ENCODE measurements around the gene TTC33. TPM values are rescaled to one million over a fixed set of nuclear protein-coding genes. Genes with fewer than 3 reads are reported as not detected.

TTC33 gene
- total RNA-seq, 4 donors from 2014 or later, result 5.0 to 12.6 (median 7.0) TPM

GRCh38 chr5:40503439-40503838 is 252.3 kb downstream of the TTC33 start:
- 69 to 75% methylated on average over 2 of the region's 2 CpGs for WGBS, 2 donors
- Histone ChIP-seq H3K4me1 (no peaks in the 10 kb centered on the region), H3K9me3 (no peaks in the 10 kb centered on the region), H3K4me3 (no peak overlapping the region), H3K27me3 (no peaks in the 10 kb centered on the region), H3K27ac (no peak overlapping the region), H3K36me3 (no peaks in the 10 kb centered on the region)
- intact Hi-C loops (cut with DNase I), result no loop called here
- DNase-seq, result no peak
- no peak for TF ChIP-seq POLR2A (IDR thresholded peaks at IDR 0.05)
- TF ChIP-seq, protein P1, sequence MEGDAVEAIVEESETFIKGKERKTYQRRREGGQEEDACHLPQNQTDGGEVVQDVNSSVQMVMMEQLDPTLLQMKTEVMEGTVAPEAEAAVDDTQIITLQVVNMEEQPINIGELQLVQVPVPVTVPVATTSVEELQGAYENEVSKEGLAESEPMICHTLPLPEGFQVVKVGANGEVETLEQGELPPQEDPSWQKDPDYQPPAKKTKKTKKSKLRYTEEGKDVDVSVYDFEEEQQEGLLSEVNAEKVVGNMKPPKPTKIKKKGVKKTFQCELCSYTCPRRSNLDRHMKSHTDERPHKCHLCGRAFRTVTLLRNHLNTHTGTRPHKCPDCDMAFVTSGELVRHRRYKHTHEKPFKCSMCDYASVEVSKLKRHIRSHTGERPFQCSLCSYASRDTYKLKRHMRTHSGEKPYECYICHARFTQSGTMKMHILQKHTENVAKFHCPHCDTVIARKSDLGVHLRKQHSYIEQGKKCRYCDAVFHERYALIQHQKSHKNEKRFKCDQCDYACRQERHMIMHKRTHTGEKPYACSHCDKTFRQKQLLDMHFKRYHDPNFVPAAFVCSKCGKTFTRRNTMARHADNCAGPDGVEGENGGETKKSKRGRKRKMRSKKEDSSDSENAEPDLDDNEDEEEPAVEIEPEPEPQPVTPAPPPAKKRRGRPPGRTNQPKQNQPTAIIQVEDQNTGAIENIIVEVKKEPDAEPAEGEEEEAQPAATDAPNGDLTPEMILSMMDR (IDR thresholded peaks at IDR 0.05), result no peak

DNA sequence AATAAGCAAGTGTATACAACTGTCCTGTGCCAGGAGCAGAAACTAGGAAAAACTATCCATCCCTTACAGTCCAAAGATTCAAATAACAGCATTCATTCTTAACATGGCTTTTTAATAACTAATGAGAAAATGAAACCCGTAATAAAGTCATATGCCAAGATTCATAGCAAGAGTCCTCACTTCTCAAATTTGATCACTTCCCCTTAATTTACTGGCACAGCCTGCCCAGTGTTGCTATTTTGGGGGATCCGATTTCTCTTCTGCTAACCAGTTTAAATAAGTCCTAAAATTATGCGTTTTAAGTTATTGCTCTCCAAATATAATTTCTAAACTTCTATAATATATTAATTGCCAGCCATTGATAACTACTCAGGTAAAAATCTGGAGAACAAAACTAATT is 253.0 kb downstream of the TTC33 start:
- H3K36me3 ChIP-seq, result no peaks in the 10 kb centered on the region
- no peaks in the 10 kb centered on the region for H3K9me3 ChIP-seq
- intact Hi-C loops (cut with DNase I), result no loop called here
- no peak overlapping the region for H3K4me3 ChIP-seq
- peak overlapping the region in 2 of 4 donors; percentile 5 to 34 for H3K27ac ChIP-seq
- DNase-seq, result no peak
- no peaks in the 10 kb centered on the region for H3K27me3 ChIP-seq
- no peak for TF ChIP-seq POLR2A (IDR thresholded peaks at IDR 0.05)
- TF ChIP-seq, protein P1 (IDR thresholded peaks at IDR 0.05), result no peak
- WGBS, 2 donors, result 66 to 75% methylated on average over 3 of the region's 3 CpGs
- H3K4me1 ChIP-seq, result no peaks in the 10 kb centered on the region

GRCh38 chr5:40501711-40502444 is 253.9 kb downstream of the TTC33 start:
- H3K4me1 ChIP-seq, result no peaks in the 10 kb centered on the region
- no peak for DNase-seq
- H3K36me3 ChIP-seq, result no peaks in the 10 kb centered on the region
- TF ChIP-seq, protein P1 (IDR thresholded peaks at IDR 0.05), result no peak
- H3K4me3 ChIP-seq, result no peak overlapping the region
- no peak overlapping the region for H3K27ac ChIP-seq
- no peaks in the 10 kb centered on the region for H3K27me3 ChIP-seq
- WGBS, 2 donors, result 87 to 89% methylated on average over 4 of the region's 4 CpGs
- intact Hi-C loops (cut with DNase I), result no loop called here
- no peaks in the 10 kb centered on the region for H3K9me3 ChIP-seq

- no peaks in the 10 kb centered on the region for H3K36me3 ChIP-seq
- no peak for DNase-seq
- TF ChIP-seq POLR2A (IDR thresholded peaks at IDR 0.05), result no peak
- TF ChIP-seq, protein P1 (IDR thresholded peaks at IDR 0.05), result no peak
- no peaks in the 10 kb centered on the region for H3K4me1 ChIP-seq
- H3K27ac ChIP-seq, result no peak overlapping the region
- WGBS, 2 donors, result 67 to 92% methylated on average over 3 of the region's 3 CpGs
- no peak overlapping the region for H3K4me3 ChIP-seq
- H3K9me3 ChIP-seq, result no peaks in the 10 kb centered on the region
- intact Hi-C loops (cut with DNase I), result no loop called here
- H3K27me3 ChIP-seq, result no peaks in the 10 kb centered on the region
Observed at GRCh38 chr5:40499518-40500273, 256.1 kb downstream of the TTC33 start.

GRCh38 chr5:40499007-40499406 is 256.8 kb downstream of the TTC33 start:
- intact Hi-C loops (cut with DNase I), result no loop called here
- DNase-seq, result no peak
- Histone ChIP-seq H3K36me3 (no peaks in the 10 kb centered on the region), H3K27me3 (no peaks in the 10 kb centered on the region), H3K4me3 (no peak overlapping the region), H3K9me3 (no peaks in the 10 kb centered on the region), H3K27ac (no peak overlapping the region), H3K4me1 (no peaks in the 10 kb centered on the region)
- WGBS, 2 donors, result 48 to 59% methylated on average over 2 of the region's 2 CpGs
- TF ChIP-seq, protein P1 (IDR thresholded peaks at IDR 0.05), result no peak
- no peak for TF ChIP-seq POLR2A (IDR thresholded peaks at IDR 0.05)
